ENCODE measurements around the gene DMAC2. TPM values are rescaled to one million over a fixed set of nuclear protein-coding genes. Genes with fewer than 3 reads are reported as not detected.

The DMAC2 gene
- total and polyA plus RNA-seq, 2 of the 13 experiments (the other 11 are each of a cell fraction or from before 2014, with no cell fraction given) = 39.0 to 66.0 TPM

GRCh38 chr19:41398598-41398997 lies 41.1 kb downstream of the DMAC2 start:
- H3K9ac ChIP-seq (ENCODE audit: insufficient read depth, low read depth, low read length) = peak overlapping the region; percentile 93
- H3K27ac ChIP-seq (ENCODE audit: extremely low read length, insufficient read depth, low read length) = peak overlapping the region; percentile 94
- DNase-seq (ENCODE audit: low spot score) (no peak), FAIRE-seq (no peak), ATAC-seq (peak; percentile 33; the same call in 2 of the 3 replicates)
- H3K4me1 ChIP-seq (ENCODE audit: insufficient read depth, low read length) = peaks cover 23% of the 10 kb centered on the region
- no peak overlapping the region for H2AFZ ChIP-seq (ENCODE audit: low read length)
- H3K27me3 ChIP-seq (ENCODE audit: control insufficient read depth in 1 of 2, insufficient read depth in 2 of 2, low read length in 2 of 2) = no peaks in the 10 kb centered on the region; a peak in 1 of 5 replicates
- peak overlapping the region; percentile 86 to 94 (median 90) for H3K4me3 ChIP-seq (replicated peaks in 1 of 3; ENCODE audit: insufficient read depth in 1 of 3, low read depth in 2 of 3, low read length in 3 of 3)
- no peaks in the 10 kb centered on the region for H4K20me1 ChIP-seq (ENCODE audit: insufficient read depth, low read length)
- intact Hi-C loops (cut with micrococcal nuclease; ENCODE audit: unreplicated experiment) = no loop called here
- ChIA-PET CTCF (ENCODE audit: low intra/inter-chr PET ratio, low total read pairs) (no interaction called here), POLR2A (interaction anchor here (1.0 to 1.6 kb wide), 2 partner anchors 10 to 29 kb away, joined by 3 to 8 read pairs; partner anchors contain the start of gene B3GNT8)
- 6% methylated on average over 3 of the region's 3 CpGs for WGBS (ENCODE audit: low lambda C conversion rate)
- H3K36me3 ChIP-seq (replicated peaks in 1 of 2; ENCODE audit: control insufficient read depth in 1 of 2, insufficient read depth in 2 of 2, low read length in 2 of 2) = no peaks in the 10 kb centered on the region
- peak overlapping the region; percentile 83 for H3K4me2 ChIP-seq (ENCODE audit: low read depth, low read length)
- H3K9me3 ChIP-seq (ENCODE audit: low read length) = no peaks in the 10 kb centered on the region
- no TSS peak for BruUV-seq (replicated peaks)
- in situ Hi-C loops (cut with HindIII; ENCODE audit: extremely low pct_ligation_motif_present, low pct_unique_long_range_greater_than_20kb) = no loop called here
- H3K79me2 ChIP-seq (ENCODE audit: insufficient read depth, low read length) = peaks cover 32% of the 10 kb centered on the region
- no peak for TF ChIP-seq ZNF20 (CRISPR knock-in tag; IDR thresholded peaks at IDR 0.05)
- TF ChIP-seq RFX1 (IDR thresholded peaks at IDR 0.05) = peak; percentile 49; the same call in 1 of the 2 replicates
- no peak for TF ChIP-seq ZNF3 (CRISPR knock-in tag; IDR thresholded peaks at IDR 0.05)
- TF ChIP-seq ZNF724P (CRISPR knock-in tag; IDR thresholded peaks at IDR 0.05; ENCODE audit: borderline replicate concordance) = no peak
- no peak for TF ChIP-seq ISX (CRISPR knock-in tag; conservative IDR thresholded peaks at IDR 0.05)

- in situ Hi-C loops (cut with HindIII; ENCODE audit: extremely low pct_ligation_motif_present, low pct_unique_long_range_greater_than_20kb) = no loop called here
- FAIRE-seq (no peak), ATAC-seq (no peak), DNase-seq (ENCODE audit: low spot score) (no peak)
- ChIA-PET POLR2A (interaction anchor here (1.0 to 1.6 kb wide), 2 partner anchors 10 to 29 kb away, joined by 3 to 8 read pairs; partner anchors contain the start of gene B3GNT8), CTCF (ENCODE audit: low intra/inter-chr PET ratio, low total read pairs) (no interaction called here)
- Histone ChIP-seq H3K9ac (ENCODE audit: insufficient read depth, low read depth, low read length) (peak overlapping the region; percentile 93), H3K9me3 (ENCODE audit: low read length) (no peaks in the 10 kb centered on the region), H3K79me2 (ENCODE audit: insufficient read depth, low read length) (peaks cover 32% of the 10 kb centered on the region), H3K36me3 (replicated peaks in 1 of 2; ENCODE audit: control insufficient read depth in 1 of 2, insufficient read depth in 2 of 2, low read length in 2 of 2) (no peaks in the 10 kb centered on the region), H3K4me3 (replicated peaks in 1 of 3; ENCODE audit: insufficient read depth in 1 of 3, low read depth in 2 of 3, low read length in 3 of 3) (peak overlapping the region; percentile 86 to 94 (median 90)), H3K27ac (ENCODE audit: extremely low read length, insufficient read depth, low read length) (peak overlapping the region; percentile 94), H3K4me2 (ENCODE audit: low read depth, low read length) (peak overlapping the region; percentile 83), H3K27me3 (ENCODE audit: control insufficient read depth in 1 of 2, insufficient read depth in 2 of 2, low read length in 2 of 2) (no peaks in the 10 kb centered on the region; a peak in 1 of 5 replicates), H4K20me1 (ENCODE audit: insufficient read depth, low read length) (no peaks in the 10 kb centered on the region), H3K4me1 (ENCODE audit: insufficient read depth, low read length) (peaks cover 26% of the 10 kb centered on the region), H2AFZ (ENCODE audit: low read length) (no peak overlapping the region)
- WGBS (ENCODE audit: low lambda C conversion rate) = under 1% methylated on average over 5 of the region's 5 CpGs
- no TSS peak for BruUV-seq (replicated peaks)
- intact Hi-C loops (cut with micrococcal nuclease; ENCODE audit: unreplicated experiment) = no loop called here
- 0 out of 2 replicates have a peak, but pooled peaks have one; percentile 8 for TF ChIP-seq NFIC (IDR thresholded peaks at IDR 0.05; ENCODE audit: low read length)
- TF ChIP-seq KDM5A (IDR thresholded peaks at IDR 0.05; ENCODE audit: borderline replicate concordance, low read length) = peak; percentile 76
- 0 out of 2 replicates have a peak, but pooled peaks have one; percentile 0 for TF ChIP-seq KDM3A (CRISPR knock-in tag; IDR thresholded peaks at IDR 0.05; ENCODE audit: low read depth)
- no peak for TF ChIP-seq PRPF4 (IDR thresholded peaks at IDR 0.05; ENCODE audit: low read depth, low read length, poor library complexity, severe bottlenecking)
- TF ChIP-seq TP53 (CRISPR knock-in tag; conservative IDR thresholded peaks at IDR 0.05) = no peak
- TF ChIP-seq SP140L (CRISPR knock-in tag; IDR thresholded peaks at IDR 0.05; ENCODE audit: borderline replicate concordance) = no peak
- 0 out of 2 replicates have a peak, but pooled peaks have one; percentile 8 for TF ChIP-seq ZNF546 (CRISPR knock-in tag; conservative IDR thresholded peaks at IDR 0.05)
These were observed 41.7 kb downstream of the DMAC2 start for GRCh38 chr19:41398050-41398418.

Measured in HepG2 (cell line).